Prostate gland (tissue), 2 donors: ENCODE results near the gene EDEM3. TPM values are rescaled to one million over a fixed set of nuclear protein-coding genes. Genes with fewer than 3 reads are reported as not detected.

Experiments used
- DNase-seq: peaks from one replicate; pipeline ENCODE4 v3.0.0-alpha.2; 2019; ENCODE audit warnings: low spot score
- H3K27ac ChIP-seq, 2 donors: fragments of 200-600 bp; sonication (generic); 2 replicates each; pipeline ENCODE4 v1.5.1; 2017 to 2019
- H3K27me3 ChIP-seq: fragments of 200-600 bp; sonication (generic); replicated peaks from 2 replicates; pipeline ENCODE4 v1.5.1; 2019; ENCODE audit not compliant: insufficient read depth
- H3K36me3 ChIP-seq, 2 donors: fragments of 200-600 bp; sonication (generic); 1 replicate in 1 of 2; 2 replicates in 1 of 2; pipeline versions ENCODE4 v1.5.1 to v1.8.1; 2017 to 2019
- H3K4me1 ChIP-seq: fragments of 200-600 bp; sonication (generic); replicated peaks from 2 replicates; pipeline ENCODE4 v1.5.1; 2019
- H3K4me3 ChIP-seq, 2 donors: fragments of 200-600 bp; sonication (generic); 2 replicates each; pipeline ENCODE4 v1.5.1; 2017 to 2019
- H3K9me3 ChIP-seq: fragments of 200-600 bp; sonication (generic); 2 replicates; pipeline ENCODE4 v1.5.1; 2017
- CTCF ChIP-seq, 4 experiments: fragments of 200-600 bp in 2 of 4; fragments of 450-650 bp in 2 of 4; sonication (generic) in 2 of 4; IDR thresholded peaks; 1 replicate in 3 of 4; 2 replicates in 1 of 4; pipeline ENCODE4 v1.5.1; 2016 to 2019; ENCODE audit warnings: antibody characterized with exemption in 4 of 4, mild to moderate bottlenecking in 2 of 4, moderate library complexity in 2 of 4
- POLR2A ChIP-seq: fragments of 450-650 bp; IDR thresholded peaks from one replicate; pipeline ENCODE4 v1.6.1; 2016; ENCODE audit warnings: antibody characterized with exemption, mild to moderate bottlenecking
- POLR2AphosphoS5 ChIP-seq: sonication (generic); formaldehyde crosslinking; IDR thresholded peaks from one replicate; pipeline ENCODE4 v1.6.1; 2017; ENCODE audit warnings: antibody characterized with exemption
- WGBS: methylation state at CpG from one replicate; pipeline ENCODE4 v1.1.5; 2018; 5-methylcytosine and 5-hydroxymethylcytosine counted together
- intact Hi-C: fragments of 100-400 bp; cut with DNase I; formaldehyde crosslinking; loops from one replicate; pipeline ENCODE4 v1.14.2; 2022
- total RNA-seq, 2 donors: library from RNA; depleted of rRNA; stranded (reverse); fragments of >200 nt; gene quantifications; one replicate each; pipeline ENCODE4 v1.1.0, GENCODE V29; 2016

Gene EDEM3
- total RNA-seq, 2 donors from 2014 or later = 31.1 to 55.3 TPM

- H3K27me3 ChIP-seq = no peaks in the 10 kb centered on the region
- no peak for TF ChIP-seq POLR2A
- no peak for TF ChIP-seq CTCF (IDR thresholded peaks at IDR 0.05)
- TF ChIP-seq POLR2AphosphoS5 = no peak
- no peaks in the 10 kb centered on the region for H3K36me3 ChIP-seq
- no peaks in the 10 kb centered on the region for H3K9me3 ChIP-seq
- H3K4me3 ChIP-seq = no peak overlapping the region
- WGBS = 91% methylated on average over 4 of the region's 4 CpGs
- DNase-seq = no peak
- no peaks in the 10 kb centered on the region for H3K4me1 ChIP-seq
- intact Hi-C loops = no loop called here
- no peak overlapping the region for H3K27ac ChIP-seq
Observed at GRCh38 chr1:184739796-184740195, 14.9 kb downstream of the EDEM3 start.

GRCh38 chr1:184739070-184739469, 15.6 kb downstream of the EDEM3 start:
- H3K27ac ChIP-seq = no peak overlapping the region
- no peaks in the 10 kb centered on the region for H3K27me3 ChIP-seq
- no peak for DNase-seq
- 98% methylated on average over 1 of the region's 1 CpG for WGBS
- no peak overlapping the region for H3K4me3 ChIP-seq
- no peaks in the 10 kb centered on the region for H3K9me3 ChIP-seq
- TF ChIP-seq POLR2A = no peak
- no peak for TF ChIP-seq CTCF (IDR thresholded peaks at IDR 0.05)
- TF ChIP-seq POLR2AphosphoS5 = no peak
- no peaks in the 10 kb centered on the region for H3K4me1 ChIP-seq
- H3K36me3 ChIP-seq = no peaks in the 10 kb centered on the region
- intact Hi-C loops = no loop called here

- Histone ChIP-seq H3K36me3 (no peaks in the 10 kb centered on the region), H3K27me3 (no peaks in the 10 kb centered on the region), H3K4me1 (no peaks in the 10 kb centered on the region), H3K4me3 (no peak overlapping the region), H3K9me3 (no peaks in the 10 kb centered on the region), H3K27ac (no peak overlapping the region)
- TF ChIP-seq POLR2A = no peak
- no peak for TF ChIP-seq POLR2AphosphoS5
- TF ChIP-seq CTCF (IDR thresholded peaks at IDR 0.05) = no peak
- DNase-seq = no peak
- intact Hi-C loops = no loop called here
Observed at GRCh38 chr1:184734980-184735379, 19.7 kb downstream of the EDEM3 start.

- 94% methylated on average over 3 of the region's 3 CpGs for WGBS
- Histone ChIP-seq H3K9me3 (no peaks in the 10 kb centered on the region), H3K36me3 (no peaks in the 10 kb centered on the region), H3K27ac (no peak overlapping the region), H3K27me3 (no peaks in the 10 kb centered on the region), H3K4me1 (no peaks in the 10 kb centered on the region), H3K4me3 (no peak overlapping the region)
- DNase-seq = no peak
- intact Hi-C loops = no loop called here
- no peak for TF ChIP-seq POLR2A
- TF ChIP-seq POLR2AphosphoS5 = no peak
- no peak for TF ChIP-seq CTCF (IDR thresholded peaks at IDR 0.05)
Observed at GRCh38 chr1:184724843-184725242, 29.8 kb downstream of the EDEM3 start.

- no peak overlapping the region for H3K27ac ChIP-seq
- 26% methylated on average over 2 of the region's 2 CpGs for WGBS
- DNase-seq = no peak
- no peaks in the 10 kb centered on the region for H3K27me3 ChIP-seq
- no peak overlapping the region for H3K4me3 ChIP-seq
- H3K36me3 ChIP-seq = no peaks in the 10 kb centered on the region
- TF ChIP-seq CTCF (IDR thresholded peaks at IDR 0.05) (no peak), POLR2A (no peak), POLR2AphosphoS5 (no peak)
- H3K4me1 ChIP-seq = no peaks in the 10 kb centered on the region
- H3K9me3 ChIP-seq = no peaks in the 10 kb centered on the region
- intact Hi-C loops = no loop called here
Observed at GRCh38 chr1:184716158-184716557, 38.5 kb downstream of the EDEM3 start.
